Forelimb muscle (tissue), 1 donor: ENCODE measurements around the gene NOTUM. TPM values are rescaled to one million over a fixed set of nuclear protein-coding genes. Genes with fewer than 3 reads are reported as not detected.

Experiments used
- DNase-seq: peaks from one replicate; pipeline ENCODE4 v3.0.0-alpha.2; 2013; ENCODE audit warnings: low read depth
- polyA plus RNA-seq: library from polyadenylated mRNA; unstranded; fragments of 120-200 nt; gene quantifications from one replicate; pipeline ENCODE4 v1.2.1, GENCODE V29; 2013; ENCODE audit not compliant: insufficient read length

NOTUM gene
- 4.9 TPM for polyA plus RNA-seq

GRCh38 chr17:81961087-81961511 is at the start of gene NOTUM:
Gene NOTUM, minus strand, starts transcription at chr17:81961187. Its CDS starts 278 bp downstream, at chr17:81960909.
- DNase-seq: no peak

- DNase-seq: no peak
Measured at GRCh38 chr17:82009413-82009812, 48.4 kb upstream of the NOTUM start.

- no peak for DNase-seq
Measured at GRCh38 chr17:82008941-82009405, 48.0 kb upstream of the NOTUM start.

GRCh38 chr17:82008258-82008940 is 47.4 kb upstream of the NOTUM start:
- no peak for DNase-seq

GRCh38 chr17:82007495-82008257 is 46.7 kb upstream of the NOTUM start:
- DNase-seq: no peak

- DNase-seq: no peak
Measured at GRCh38 chr17:82007228-82007494, 46.2 kb upstream of the NOTUM start.

GRCh38 chr17:82006468-82007227 is 45.7 kb upstream of the NOTUM start:
- DNase-seq: no peak

GRCh38 chr17:82005701-82006348 is 44.8 kb upstream of the NOTUM start:
- no peak for DNase-seq

- no peak for DNase-seq
Measured at GRCh38 chr17:82004517-82005455, 43.8 kb upstream of the NOTUM start.

GRCh38 chr17:82003411-82004381 is 42.7 kb upstream of the NOTUM start:
- DNase-seq: no peak

GRCh38 chr17:82001571-82002056 is 40.6 kb upstream of the NOTUM start:
- no peak for DNase-seq

GRCh38 chr17:82000803-82001570 is 40.0 kb upstream of the NOTUM start:
- no peak for DNase-seq

GRCh38 chr17:81999976-82000802 is 39.2 kb upstream of the NOTUM start:
- no peak for DNase-seq

GRCh38 chr17:81999587-81999975 is 38.6 kb upstream of the NOTUM start:
- DNase-seq: no peak

- DNase-seq: no peak
Measured at GRCh38 chr17:81998691-81999438, 37.9 kb upstream of the NOTUM start.

GRCh38 chr17:81998212-81998611 is 37.2 kb upstream of the NOTUM start:
- DNase-seq: no peak
